HG03066 (cell line): ENCODE measurements around the gene PHIP.
"Not testable (repeated sequence)": the region's sequence is repeated elsewhere in the genome, so short reads cannot be mapped to it uniquely, and the experiment has no call there.

Experiments
- ATAC-seq: cut with Tn5 transposase; IDR thresholded peaks from one replicate; pipeline ENCODE4 v1.9.1; 2021; ENCODE audit warnings: low read depth; ENCODE audit not compliant: unreplicated experiment

The PHIP gene

GRCh38 chr6:78947529-78947928, 130.5 kb downstream of the PHIP start:
- ATAC-seq: no peak

DNA sequence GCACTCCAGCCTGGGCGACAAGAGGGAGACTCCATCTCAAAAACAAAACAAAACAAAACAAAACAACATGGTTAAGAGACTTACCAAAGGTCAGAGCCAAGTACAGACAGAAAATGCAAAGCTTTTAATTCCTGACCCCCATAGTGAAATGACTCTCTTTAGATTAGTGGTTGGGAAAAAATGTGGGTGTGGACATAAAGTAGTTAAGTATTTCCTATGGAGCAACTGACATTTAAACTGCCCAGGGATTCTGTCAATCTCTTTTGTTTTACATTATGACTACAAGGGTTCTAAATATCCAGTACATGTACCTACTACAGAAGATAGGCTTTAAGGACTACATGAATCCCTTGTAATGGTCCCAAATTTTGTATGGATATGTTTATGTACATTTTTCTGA, 135.6 kb downstream of the PHIP start:
- no peak for ATAC-seq

GRCh38 chr6:78936515-78936914, 141.5 kb downstream of the PHIP start:
- ATAC-seq: no peak

DNA sequence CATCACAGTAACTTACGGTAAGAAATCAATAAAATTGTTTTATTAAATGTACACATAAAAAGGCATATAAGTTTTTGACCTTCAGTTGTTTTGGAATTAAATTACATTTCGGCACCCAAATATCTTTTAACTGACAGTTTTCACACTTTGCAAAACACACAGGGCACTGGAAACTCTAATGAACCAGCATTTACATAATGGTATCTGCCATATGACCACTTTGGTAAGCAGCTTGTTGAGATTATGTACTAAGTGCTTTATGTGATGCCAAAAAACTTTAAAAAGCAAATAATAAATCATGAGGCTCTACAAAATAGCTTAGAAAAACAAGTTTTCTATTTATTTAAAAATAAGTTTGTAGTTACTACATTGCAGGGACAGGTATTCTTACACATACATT, 142.5 kb downstream of the PHIP start:
- no peak for ATAC-seq

- no peak for ATAC-seq
Measured at GRCh38 chr6:78925317-78925716, 152.7 kb downstream of the PHIP start.

- not testable (repeated sequence) for ATAC-seq
Measured at GRCh38 chr6:78921168-78921567, 156.9 kb downstream of the PHIP start.

- no peak for ATAC-seq
Measured at GRCh38 chr6:78917788-78918187, 160.3 kb downstream of the PHIP start.

DNA sequence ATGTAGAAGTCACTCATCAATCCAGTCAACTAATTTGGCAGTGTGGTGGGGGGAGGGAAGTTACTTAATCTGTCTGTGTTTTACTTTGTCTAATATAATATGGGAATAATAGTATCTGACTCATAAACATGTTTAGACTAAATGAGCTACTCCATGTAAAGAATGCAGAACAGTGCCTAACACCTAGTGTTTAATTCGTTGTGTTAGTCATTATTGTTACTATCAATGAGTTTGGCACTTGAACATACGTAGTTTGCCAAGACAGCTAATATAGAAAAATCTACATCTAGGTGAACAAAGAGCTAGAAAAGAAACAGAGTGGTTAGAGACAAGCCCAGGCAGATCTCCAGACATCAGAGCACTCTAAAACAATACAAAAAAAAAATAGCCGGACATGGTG, 161.6 kb downstream of the PHIP start:
- ATAC-seq: no peak

GRCh38 chr6:78911218-78911940, 166.7 kb downstream of the PHIP start:
- ATAC-seq: no peak

DNA sequence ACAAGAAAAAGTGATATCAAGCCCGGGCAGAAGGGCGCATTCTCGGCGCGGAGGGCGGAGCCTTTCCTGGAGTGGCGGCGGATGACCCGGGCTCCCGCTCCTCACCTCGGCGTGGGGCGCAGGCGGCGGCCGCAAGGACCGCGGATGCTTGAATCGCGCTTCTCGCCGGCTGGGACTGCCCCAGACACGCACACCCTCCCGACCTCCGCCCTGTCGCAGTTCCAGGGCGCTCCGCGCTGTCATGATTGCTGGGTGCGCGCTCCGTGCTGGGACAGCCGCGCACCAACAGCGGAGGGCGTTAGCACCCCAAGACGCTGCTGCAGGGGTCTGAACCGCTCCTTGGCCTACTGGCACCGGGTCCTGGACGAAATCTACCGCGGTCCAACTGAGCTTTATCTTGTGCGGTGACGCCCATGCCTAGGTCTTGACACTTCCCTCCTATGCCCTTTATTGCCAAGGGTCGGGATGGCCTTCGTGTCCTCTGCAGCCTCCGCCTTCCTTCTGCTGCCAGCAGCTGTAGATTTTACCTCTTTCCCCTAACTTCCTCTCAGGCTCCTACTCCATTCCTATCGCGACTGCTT, 167.4 kb downstream of the PHIP start:
- ATAC-seq: no peak

DNA sequence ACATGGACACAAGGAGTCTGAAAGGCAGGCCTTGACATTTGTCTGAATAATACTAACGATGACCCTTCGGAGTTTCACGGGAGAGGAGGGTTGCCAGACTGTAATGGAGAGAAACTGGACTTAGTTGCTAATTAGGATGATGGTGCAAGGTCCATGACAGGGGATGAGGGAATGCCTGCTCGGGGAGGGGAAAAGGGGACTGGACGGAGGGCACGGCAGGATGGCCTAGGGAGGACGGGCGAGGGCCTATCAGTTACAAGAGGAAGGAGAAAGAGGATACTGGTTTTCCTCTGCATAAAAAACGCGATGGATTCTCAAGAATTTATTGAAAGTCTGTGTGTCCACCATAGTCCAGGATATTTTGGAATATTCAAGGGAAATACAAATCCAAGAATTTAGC, 168.0 kb downstream of the PHIP start:
- ATAC-seq: no peak

GRCh38 chr6:78909391-78909790, 168.7 kb downstream of the PHIP start:
- ATAC-seq: no peak

- no peak for ATAC-seq
Measured at GRCh38 chr6:78908621-78909020, 169.4 kb downstream of the PHIP start.

DNA sequence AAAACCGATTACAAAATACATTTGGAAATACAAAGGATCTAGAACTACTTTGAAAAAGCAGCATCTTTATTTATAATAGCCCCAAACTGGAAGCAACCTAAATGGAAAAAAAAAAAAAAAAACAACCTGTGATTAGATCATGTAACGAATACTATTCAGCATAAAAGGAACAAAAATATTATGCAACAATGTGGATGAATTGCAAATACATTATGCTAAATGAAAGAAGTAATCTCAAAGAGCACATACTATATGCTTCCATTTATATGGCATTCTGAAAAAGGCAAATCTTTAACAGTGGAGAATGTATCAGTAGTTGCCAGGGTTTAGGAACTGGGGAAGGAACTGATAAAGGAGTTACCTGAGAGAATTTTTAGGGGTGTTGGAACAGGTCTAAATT, 181.8 kb downstream of the PHIP start:
- no peak for ATAC-seq

GRCh38 chr6:78889901-78890300, 188.2 kb downstream of the PHIP start:
- ATAC-seq: not testable (repeated sequence)
